K562 (cell line): ENCODE results near the gene TCF7. TPM values are rescaled to one million over a fixed set of nuclear protein-coding genes. Genes with fewer than 3 reads are reported as not detected.

ENCODE experiments used
- ATAC-seq: fragments of 200-7000 bp; cut with Tn5 transposase; 3 replicates; pipeline ENCODE4 v1.9.1; 2020; ENCODE audit warnings: moderate library complexity
- BruUV-seq: library from RNA; stranded (reverse); fragments of 400-500 nt; replicated peaks from 2 replicates; lab custom pipeline; 2021; lab: Mats Ljungman, UMichigan
- CTCF ChIA-PET: fragments of 300-600 bp; formaldehyde crosslinking; extraction: SDS; loops from one replicate; lab custom pipeline; 2021; ENCODE audit warnings: low intra/inter-chr PET ratio; lab: Yijun Ruan, JAX
- POLR2A ChIA-PET: fragments of 300-600, 350-650 bp; sonication (Branson Sonifier 250); formaldehyde crosslinking; extraction: SDS; loops from one replicate; lab custom pipeline; 2021; ENCODE audit warnings: antibody characterized with exemption, inconsistent platforms; lab: Yijun Ruan, JAX
- DNase-seq, 4 experiments: peaks; one replicate each; pipeline versions ENCODE4 v3.0.0 to v3.0.0-alpha.2; 2011 to 2018; ENCODE audit warnings: low spot score in 3 of 4, mixed read lengths in 3 of 4; ENCODE audit errors: extremely low read depth in 1 of 4
- FAIRE-seq: peaks from 2 replicates; lab custom pipeline; 2011; peaks lifted over from hg19 to GRCh38; lab: Jason Lieb, UNC
- H2AFZ ChIP-seq: 2 replicates; pipeline ENCODE4 v1.6.0; 2011; ENCODE audit warnings: low read depth, low read length, control low read depth, inconsistent platforms
- H3K27ac ChIP-seq: fragments of 200-600 bp; 3 replicates; pipeline ENCODE4 v1.8.0; 2011; ENCODE audit warnings: low read depth, mild to moderate bottlenecking, control low read depth, inconsistent platforms, low read length, moderate library complexity, mixed read lengths; ENCODE audit errors: extremely low read depth
- H3K27me3 ChIP-seq, 2 experiments: fragments of 300-600 bp in 1 of 2; 2 replicates in 1 of 2; 3 replicates in 1 of 2; pipeline versions ENCODE4 v1.6.0 to v1.8.0; 2011; ENCODE audit warnings: inconsistent platforms in 2 of 2, low read length in 2 of 2, mild to moderate bottlenecking in 1 of 2, mixed read lengths in 1 of 2, moderate library complexity in 1 of 2; ENCODE audit not compliant: control insufficient read depth in 2 of 2, insufficient read depth in 2 of 2
- H3K36me3 ChIP-seq: fragments of 300-600 bp; 3 replicates; pipeline ENCODE4 v1.8.0; 2011; ENCODE audit warnings: mild to moderate bottlenecking, low read length, inconsistent platforms; ENCODE audit not compliant: control insufficient read depth, insufficient read depth
- H3K4me1 ChIP-seq, 2 experiments: fragments of 200-600 bp in 1 of 2; replicated peaks in 1 of 2; 2 replicates in 1 of 2; 3 replicates in 1 of 2; pipeline versions ENCODE4 v1.5.1 to v1.8.0; 2011; ENCODE audit warnings: inconsistent platforms in 2 of 2, low read length in 2 of 2, mild to moderate bottlenecking in 1 of 2, mixed read lengths in 1 of 2, moderate library complexity in 1 of 2; ENCODE audit not compliant: control insufficient read depth in 2 of 2, insufficient read depth in 2 of 2
- H3K4me2 ChIP-seq: 2 replicates; pipeline ENCODE4 v1.6.1; 2011; ENCODE audit warnings: low read length, control low read depth, inconsistent platforms, mixed read lengths; ENCODE audit not compliant: insufficient read depth
- H3K4me3 ChIP-seq: fragments of 200-600 bp; sonication (generic), shearing (Covaris generic); 2 replicates; pipeline ENCODE4 v1.5.1; 2016; ENCODE audit warnings: control low read depth, inconsistent platforms
- H3K79me2 ChIP-seq: fragments of 200-600 bp; 3 replicates; pipeline ENCODE4 v1.8.0; 2011; ENCODE audit warnings: low read length, inconsistent platforms; ENCODE audit not compliant: control insufficient read depth, insufficient read depth
- H3K9ac ChIP-seq, 2 experiments: 2 replicates each; pipeline versions ENCODE4 v1.6.0 to v1.6.1; 2011; ENCODE audit warnings: low read depth in 2 of 2, low read length in 2 of 2, control low read depth in 1 of 2, inconsistent platforms in 1 of 2, mild to moderate bottlenecking in 1 of 2, mixed read lengths in 1 of 2; ENCODE audit not compliant: insufficient read depth in 1 of 2
- H3K9me1 ChIP-seq: one replicate; pipeline ENCODE4 v1.6.0; 2011; ENCODE audit warnings: inconsistent platforms, mild to moderate bottlenecking, low read length, moderate library complexity; ENCODE audit not compliant: control insufficient read depth, insufficient read depth
- H3K9me3 ChIP-seq: replicated peaks from 2 replicates; pipeline ENCODE4 v1.5.1; 2011; ENCODE audit warnings: low read depth, low read length, inconsistent platforms; ENCODE audit not compliant: control insufficient read depth, insufficient read depth
- H4K20me1 ChIP-seq: replicated peaks from 2 replicates; pipeline ENCODE4 v1.6.1; 2011; ENCODE audit warnings: low read length, inconsistent platforms, mixed read lengths; ENCODE audit not compliant: control insufficient read depth, insufficient read depth
- CHD2 ChIP-seq: IDR thresholded peaks from 2 replicates; pipeline ENCODE4 v1.6.1; 2011; ENCODE audit warnings: low read depth, low read length
- LEF1 ChIP-seq: fragments of 450-650 bp; IDR thresholded peaks from 2 replicates; pipeline ENCODE4 v1.6.1; 2016; ENCODE audit warnings: mild to moderate bottlenecking
- MTA3 ChIP-seq: fragments of 450-650 bp; formaldehyde crosslinking; IDR thresholded peaks from 2 replicates; pipeline ENCODE4 v1.6.1; 2017; ENCODE audit warnings: mild to moderate bottlenecking, borderline replicate concordance
- NFE2 ChIP-seq: IDR thresholded peaks from 2 replicates; pipeline ENCODE4 v1.6.1; 2014; ENCODE audit warnings: antibody characterized with exemption, low read depth
- PML ChIP-seq: IDR thresholded peaks from 2 replicates; pipeline ENCODE4 v1.6.1; 2012; ENCODE audit warnings: low read length, inconsistent platforms
- TCFL5 ChIP-seq: fragments of 250-450 bp; sonication (Bioruptor Pico); conservative IDR thresholded peaks from 2 replicates; pipeline ENCODE4 v1.6.1; 2021; ENCODE audit warnings: mild to moderate bottlenecking, moderate library complexity, matching md5 sums
- ZFP36 ChIP-seq: fragments of 150-350 bp; IDR thresholded peaks from 2 replicates; pipeline ENCODE4 v1.6.1; 2018; ENCODE audit warnings: low read length, low read depth; ENCODE audit not compliant: partially characterized antibody
- ZNF217 ChIP-seq: sonication (generic); formaldehyde crosslinking; IDR thresholded peaks from 2 replicates; pipeline ENCODE4 v1.8.0; 2022; ENCODE audit warnings: mild to moderate bottlenecking, missing genetic modification reagents
- ZNF431 ChIP-seq: sonication (generic); formaldehyde crosslinking; IDR thresholded peaks from 2 replicates; pipeline ENCODE4 v1.8.0; 2022; ENCODE audit warnings: mild to moderate bottlenecking, missing genetic modification reagents
- ZNF75A ChIP-seq: fragments of 450-650 bp; formaldehyde crosslinking; IDR thresholded peaks from 2 replicates; pipeline ENCODE4 v1.4.0; 2020; ENCODE audit warnings: mild to moderate bottlenecking
- WGBS: fragments of 100-300 bp; shearing (Covaris generic); methylation state at CpG from one replicate; pipeline ENCODE4 v1.1.6; 2016; ENCODE audit warnings: low coverage, mixed read lengths; ENCODE audit not compliant: insufficient coverage; ENCODE audit errors: missing lambda C conversion rate; 5-methylcytosine and 5-hydroxymethylcytosine counted together
- in situ Hi-C: fragments of 300-500 bp; cut with MboI; formaldehyde crosslinking; loops from 4 replicates; pipeline ENCODE4 v1.15.0; 2018; ENCODE audit warnings: inconsistent platforms, mixed read lengths
- intact Hi-C: fragments of 100-400 bp; cut with micrococcal nuclease; formaldehyde crosslinking; loops from 2 replicates; pipeline ENCODE4 v1.14.2; 2022
- polyA plus RNA-seq, 8 experiments: library from polyadenylated mRNA; depleted of rRNA in 4 of 8; stranded (reverse) in 5 of 8; unstranded in 3 of 8; fragments of >200 nt; fragmentation: Nextera tagmentation in 2 of 8; fragmentation: Illumina TruSeq in 1 of 8; extraction: Ambion mirVana in 2 of 8; extraction: Trizol in 1 of 8; gene quantifications; 2 replicates each; pipeline versions ENCODE4 v1.2.1 to v1.2.3, GENCODE V29; 2011 to 2014; ENCODE audit warnings: inconsistent platforms in 1 of 8, missing spikeins in 1 of 8
- total RNA-seq, 7 experiments: library from RNA; depleted of rRNA in 6 of 7; stranded (reverse); fragments of >200 nt in 6 of 7; fragmentation: Illumina TruSeq in 2 of 7; extraction: Trizol in 2 of 7; gene quantifications; 2 replicates each; pipeline versions ENCODE4 v1.2.1 to v1.2.3, GENCODE V29; 2011 to 2021; ENCODE audit warnings: low replicate concordance in 1 of 7
- TF ChIP-seq, protein P1 (sequence below): sonication (generic); formaldehyde crosslinking; IDR thresholded peaks from 2 replicates; pipeline ENCODE4 v1.9.0; 2022; ENCODE audit warnings: mild to moderate bottlenecking, missing genetic modification reagents
- TF ChIP-seq, protein P2 (sequence below): fragments of 200-400 bp; formaldehyde crosslinking; IDR thresholded peaks from 2 replicates; pipeline ENCODE4 v1.6.1; 2017; ENCODE audit warnings: mild to moderate bottlenecking, low read depth, low read length, moderate library complexity

The TCF7 gene
- total and polyA plus RNA-seq, 9 of the 15 experiments (the other 6 are each of a cell fraction or from before 2014, with no cell fraction given) = 1.6 to 14.9 (median 4.2) TPM

DNA sequence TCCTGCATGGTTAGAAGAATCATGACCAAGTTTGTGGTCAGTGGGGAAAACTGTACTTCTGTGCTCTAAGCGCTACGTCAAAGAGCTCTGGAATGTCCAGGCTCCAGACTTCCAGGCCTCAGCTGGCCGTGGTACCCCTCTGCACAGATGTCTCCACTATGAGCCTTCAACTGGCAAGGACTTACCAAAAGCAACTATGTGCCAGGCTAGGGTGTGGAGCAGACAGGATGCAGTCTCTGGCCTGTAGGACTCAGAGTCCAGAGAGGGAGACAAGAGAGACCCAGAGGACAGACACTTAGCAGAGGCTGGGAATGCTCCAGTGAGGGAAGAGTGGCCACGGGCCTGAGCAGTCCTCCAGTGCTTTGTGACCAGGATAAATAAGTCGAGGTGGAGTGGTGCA, 31.0 kb upstream of the TCF7 start:
- ATAC-seq = peak; percentile 59; the same call in 2 of the 3 replicates
- POLR2A ChIA-PET = interaction anchor here (0.7 to 1.3 kb wide), 3 partner anchors 11 to 42 kb away, joined by 3 to 5 read pairs (median 3); no protein-coding TSS in a partner anchor
- CTCF ChIA-PET = interaction anchor here (0.6 kb wide), 1 partner anchor 43 kb away, joined by 4 read pairs; no protein-coding TSS in a partner anchor

More for the DNA sequence above, 31.0 kb upstream of the TCF7 start:
- Histone ChIP-seq H3K4me3 (no peak overlapping the region), H2AFZ (no peak overlapping the region), H4K20me1 (no peaks in the 10 kb centered on the region; the same call in 1 of the 2 replicates), H3K9ac (no peak overlapping the region), H3K79me2 (no peaks in the 10 kb centered on the region), H3K4me2 (no peak overlapping the region), H3K27me3 (peaks cover 27 to 47% of the 10 kb centered on the region in 2 experiments), H3K36me3 (no peaks in the 10 kb centered on the region), H3K4me1 (no peaks in the 10 kb centered on the region), H3K9me3 (no peaks in the 10 kb centered on the region), H3K9me1 (no peaks in the 10 kb centered on the region), H3K27ac (no peak overlapping the region)
- in situ Hi-C loops (no loop called here), intact Hi-C loops (no loop called here)
- FAIRE-seq = no peak
- no TSS peak for BruUV-seq
- TF ChIP-seq ZNF217 (no peak), CHD2 (no peak), NFE2 (no peak), ZNF75A (CRISPR knock-in tag) (no peak), PML (no peak), ZNF431 (CRISPR knock-in tag) (no peak), LEF1 (no peak), ZFP36 (no peak), TCFL5 (no peak), MTA3 (no peak)
- TF ChIP-seq, protein P1, sequence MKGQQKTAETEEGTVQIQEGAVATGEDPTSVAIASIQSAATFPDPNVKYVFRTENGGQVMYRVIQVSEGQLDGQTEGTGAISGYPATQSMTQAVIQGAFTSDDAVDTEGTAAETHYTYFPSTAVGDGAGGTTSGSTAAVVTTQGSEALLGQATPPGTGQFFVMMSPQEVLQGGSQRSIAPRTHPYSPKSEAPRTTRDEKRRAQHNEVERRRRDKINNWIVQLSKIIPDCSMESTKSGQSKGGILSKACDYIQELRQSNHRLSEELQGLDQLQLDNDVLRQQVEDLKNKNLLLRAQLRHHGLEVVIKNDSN = no peak
- TF ChIP-seq, protein P2, sequence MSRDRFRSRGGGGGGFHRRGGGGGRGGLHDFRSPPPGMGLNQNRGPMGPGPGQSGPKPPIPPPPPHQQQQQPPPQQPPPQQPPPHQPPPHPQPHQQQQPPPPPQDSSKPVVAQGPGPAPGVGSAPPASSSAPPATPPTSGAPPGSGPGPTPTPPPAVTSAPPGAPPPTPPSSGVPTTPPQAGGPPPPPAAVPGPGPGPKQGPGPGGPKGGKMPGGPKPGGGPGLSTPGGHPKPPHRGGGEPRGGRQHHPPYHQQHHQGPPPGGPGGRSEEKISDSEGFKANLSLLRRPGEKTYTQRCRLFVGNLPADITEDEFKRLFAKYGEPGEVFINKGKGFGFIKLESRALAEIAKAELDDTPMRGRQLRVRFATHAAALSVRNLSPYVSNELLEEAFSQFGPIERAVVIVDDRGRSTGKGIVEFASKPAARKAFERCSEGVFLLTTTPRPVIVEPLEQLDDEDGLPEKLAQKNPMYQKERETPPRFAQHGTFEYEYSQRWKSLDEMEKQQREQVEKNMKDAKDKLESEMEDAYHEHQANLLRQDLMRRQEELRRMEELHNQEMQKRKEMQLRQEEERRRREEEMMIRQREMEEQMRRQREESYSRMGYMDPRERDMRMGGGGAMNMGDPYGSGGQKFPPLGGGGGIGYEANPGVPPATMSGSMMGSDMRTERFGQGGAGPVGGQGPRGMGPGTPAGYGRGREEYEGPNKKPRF = no peak
- no peak for DNase-seq
- WGBS = 11% methylated on average over 5 of the region's 5 CpGs
